ENCODE data around the gene SHKBP1. TPM values are rescaled to one million over a fixed set of nuclear protein-coding genes. Genes with fewer than 3 reads are reported as not detected.

Gene SHKBP1
- polyA plus RNA-seq, 3 donors, result 234 to 324 (median 284) TPM

DNA sequence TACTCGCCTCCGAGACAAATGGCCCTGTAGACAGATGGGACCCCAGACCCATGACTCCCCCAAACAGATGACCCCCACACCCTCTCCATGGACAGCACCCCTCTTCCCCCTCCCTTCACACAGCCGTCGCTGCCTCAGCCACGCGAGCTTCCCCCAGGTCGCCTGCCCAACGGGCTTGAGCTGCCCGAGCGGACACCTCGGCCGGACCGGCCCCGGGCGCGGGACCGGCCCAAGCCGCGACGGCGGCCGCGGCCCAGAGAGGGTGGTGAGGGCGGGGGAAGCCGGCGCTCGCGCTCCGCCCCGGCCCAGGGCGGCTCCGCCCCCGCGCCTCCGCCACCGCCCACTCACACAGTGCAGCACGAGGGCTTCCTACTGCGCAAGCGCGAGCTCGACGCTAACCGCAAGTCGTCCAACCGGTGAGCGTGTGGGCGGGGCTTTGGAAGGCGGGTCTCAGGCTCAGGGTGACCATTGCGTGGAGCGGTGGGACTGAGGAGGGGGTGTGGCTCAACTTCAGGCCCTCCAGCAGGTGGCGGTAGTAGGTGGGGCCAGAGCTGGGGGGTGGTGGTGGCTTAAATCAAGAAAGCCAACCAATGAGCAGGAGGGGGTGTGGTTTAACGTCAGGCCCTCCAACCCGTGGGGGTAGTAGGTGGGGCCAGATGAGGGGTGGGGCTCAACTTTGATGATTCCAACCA lies 6.2 kb upstream of the SHKBP1 start:
- peaks cover 19 to 45% of the 10 kb centered on the region in 2 donors for H3K27me3 ChIP-seq (ENCODE audit: control insufficient read depth in 2 of 2, insufficient read depth in 2 of 2, low read length in 2 of 2)
- no peaks in the 10 kb centered on the region for H3K36me3 ChIP-seq (replicated peaks in 1 of 2; ENCODE audit: control insufficient read depth in 1 of 2, insufficient read depth in 2 of 2, low read length in 2 of 2)
- Mint-ChIP-seq H3K27me3 (ENCODE audit: low read depth in 3 of 3) (peaks cover 43 to 48% (median 45%) of the 10 kb centered on the region in 3 donors), H3K4me1 (peaks cover 13% of the 10 kb centered on the region), H3K9me3 (peaks cover 0 to 18% (median 11%) of the 10 kb centered on the region in 7 donors), H3K36me3 (peaks cover 0 to 4% of the 10 kb centered on the region in 2 donors), H3K4me3 (peak overlapping the region; percentile 76 to 87), H3K27ac (peak overlapping the region; percentile 77 to 93 (median 83))
- H3K4me1 ChIP-seq (ENCODE audit: control insufficient read depth in 1 of 2, insufficient read depth in 2 of 2, low read length in 2 of 2), result peaks cover 17 to 28% of the 10 kb centered on the region in 2 donors
- H3K4me3 ChIP-seq (replicated peaks in 1 of 3; ENCODE audit: low read depth in 2 of 3, low read length in 3 of 3), result peak overlapping the region in 2 of 3 experiments; percentile 32 to 70
- TF ChIP-seq, protein P1, sequence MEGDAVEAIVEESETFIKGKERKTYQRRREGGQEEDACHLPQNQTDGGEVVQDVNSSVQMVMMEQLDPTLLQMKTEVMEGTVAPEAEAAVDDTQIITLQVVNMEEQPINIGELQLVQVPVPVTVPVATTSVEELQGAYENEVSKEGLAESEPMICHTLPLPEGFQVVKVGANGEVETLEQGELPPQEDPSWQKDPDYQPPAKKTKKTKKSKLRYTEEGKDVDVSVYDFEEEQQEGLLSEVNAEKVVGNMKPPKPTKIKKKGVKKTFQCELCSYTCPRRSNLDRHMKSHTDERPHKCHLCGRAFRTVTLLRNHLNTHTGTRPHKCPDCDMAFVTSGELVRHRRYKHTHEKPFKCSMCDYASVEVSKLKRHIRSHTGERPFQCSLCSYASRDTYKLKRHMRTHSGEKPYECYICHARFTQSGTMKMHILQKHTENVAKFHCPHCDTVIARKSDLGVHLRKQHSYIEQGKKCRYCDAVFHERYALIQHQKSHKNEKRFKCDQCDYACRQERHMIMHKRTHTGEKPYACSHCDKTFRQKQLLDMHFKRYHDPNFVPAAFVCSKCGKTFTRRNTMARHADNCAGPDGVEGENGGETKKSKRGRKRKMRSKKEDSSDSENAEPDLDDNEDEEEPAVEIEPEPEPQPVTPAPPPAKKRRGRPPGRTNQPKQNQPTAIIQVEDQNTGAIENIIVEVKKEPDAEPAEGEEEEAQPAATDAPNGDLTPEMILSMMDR (IDR thresholded peaks at IDR 0.05), result peak; percentile 27
- H3K9me3 ChIP-seq (replicated peaks in 1 of 2; ENCODE audit: control insufficient read depth in 1 of 2, insufficient read depth in 1 of 2, low read length in 2 of 2), result peaks cover 0 to 12% of the 10 kb centered on the region in 2 donors
- intact Hi-C loops (cut with micrococcal nuclease), result loop anchor here in 1 of 2 donors (2.0 to 5.0 kb wide), 2 partner anchors 26 to 103 kb away; partner anchors contain the start of genes BLVRB and SPTBN4
- H3K79me2 ChIP-seq (ENCODE audit: insufficient read depth, low read length), result no peaks in the 10 kb centered on the region
- no peak overlapping the region for H3K9ac ChIP-seq (ENCODE audit: insufficient read depth, low read length, poor library complexity, severe bottlenecking)
- DNase-seq, result peak; percentile 100
- peak overlapping the region; percentile 84 for H3K4me2 ChIP-seq (replicated peaks; ENCODE audit: extremely low read depth, low read length, poor library complexity, severe bottlenecking)
- WGBS (ENCODE audit: insufficient coverage), result under 1% methylated on average over 41 of the region's 53 CpGs
- no peaks in the 10 kb centered on the region for H4K20me1 ChIP-seq (ENCODE audit: insufficient read depth, low read length)
- H2AFZ ChIP-seq (ENCODE audit: insufficient read depth, low read depth, low read length, poor library complexity, severe bottlenecking), result peak overlapping the region; percentile 86
- H3K27ac ChIP-seq (ENCODE audit: low read depth in 1 of 2, low read length in 2 of 2), result peak overlapping the region in 1 of 2 donors; percentile 25

DNA sequence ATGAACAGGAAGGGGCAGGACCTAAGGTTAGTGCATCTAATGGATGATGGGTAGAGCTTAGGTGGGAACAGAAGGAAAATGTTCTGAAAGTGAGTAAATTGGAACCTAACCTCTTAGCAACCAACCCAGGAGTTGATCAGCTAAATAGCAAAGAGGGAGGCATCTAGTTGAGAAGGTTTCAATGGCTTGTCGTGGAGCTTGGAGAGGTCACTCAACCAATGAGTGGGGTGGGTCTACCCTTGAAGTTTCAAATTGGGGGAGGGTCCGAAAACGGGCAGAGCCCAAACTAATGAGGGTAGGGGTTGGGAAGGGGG lies 5.7 kb upstream of the SHKBP1 start:
- peaks cover 39 to 43% (median 40%) of the 10 kb centered on the region in 3 donors for H3K27me3 Mint-ChIP-seq (ENCODE audit: low read depth in 3 of 3)
- H3K36me3 Mint-ChIP-seq, result peaks cover 0 to 4% of the 10 kb centered on the region in 2 donors
- peaks cover 14% of the 10 kb centered on the region for H3K4me1 Mint-ChIP-seq
- TF ChIP-seq, protein P1 (IDR thresholded peaks at IDR 0.05), result no peak
- intact Hi-C loops (cut with micrococcal nuclease), result loop anchor here in 1 of 2 donors (2.0 to 5.0 kb wide), 2 partner anchors 26 to 104 kb away; partner anchors contain the start of genes BLVRB and SPTBN4
- Histone ChIP-seq H3K9ac (ENCODE audit: insufficient read depth, low read length, poor library complexity, severe bottlenecking) (no peak overlapping the region), H3K79me2 (ENCODE audit: insufficient read depth, low read length) (no peaks in the 10 kb centered on the region), H3K27me3 (ENCODE audit: control insufficient read depth in 2 of 2, insufficient read depth in 2 of 2, low read length in 2 of 2) (peaks cover 19 to 40% of the 10 kb centered on the region in 2 donors), H3K4me1 (ENCODE audit: control insufficient read depth in 1 of 2, insufficient read depth in 2 of 2, low read length in 2 of 2) (peaks cover 21 to 34% of the 10 kb centered on the region in 2 donors), H3K27ac (ENCODE audit: low read depth in 1 of 2, low read length in 2 of 2) (no peak overlapping the region), H2AFZ (ENCODE audit: insufficient read depth, low read depth, low read length, poor library complexity, severe bottlenecking) (peak overlapping the region; percentile 24), H3K4me2 (replicated peaks; ENCODE audit: extremely low read depth, low read length, poor library complexity, severe bottlenecking) (peak overlapping the region; percentile 84), H3K9me3 (replicated peaks in 1 of 2; ENCODE audit: control insufficient read depth in 1 of 2, insufficient read depth in 1 of 2, low read length in 2 of 2) (peaks cover 0 to 12% of the 10 kb centered on the region in 2 donors), H4K20me1 (ENCODE audit: insufficient read depth, low read length) (no peaks in the 10 kb centered on the region), H3K36me3 (replicated peaks in 1 of 2; ENCODE audit: control insufficient read depth in 1 of 2, insufficient read depth in 2 of 2, low read length in 2 of 2) (no peaks in the 10 kb centered on the region), H3K4me3 (replicated peaks in 1 of 3; ENCODE audit: low read depth in 2 of 3, low read length in 3 of 3) (peak overlapping the region in 1 of 3 experiments; percentile 27)
- peaks cover 0 to 18% (median 10%) of the 10 kb centered on the region in 7 donors for H3K9me3 Mint-ChIP-seq
- 25% methylated on average over 1 of the region's 3 CpGs for WGBS (ENCODE audit: insufficient coverage)
- H3K4me3 Mint-ChIP-seq, result peak overlapping the region; percentile 43 to 74
- no peak for DNase-seq
- H3K27ac Mint-ChIP-seq, result peak overlapping the region; percentile 77 to 93 (median 83)
